ENCODE measurements around the gene WDR87.

- no peak for TF ChIP-seq EZH2phosphoT487 (IDR thresholded peaks at IDR 0.05; ENCODE audit: low read depth)
- TF ChIP-seq CTCF (IDR thresholded peaks at IDR 0.05; ENCODE audit: low read depth, low read length): no peak
These were observed 20.3 kb upstream of the WDR87 start for GRCh38 chr19:37926711-37927110.
